Testis (tissue), 2 donors: Measurements from ENCODE around the gene RPUSD3.

Experiments
- POLR2A ChIP-seq: fragments of 450-650 bp; IDR thresholded peaks from one replicate; pipeline ENCODE4 v1.6.1; 2017; ENCODE audit warnings: antibody characterized with exemption, mild to moderate bottlenecking, moderate library complexity
- TF ChIP-seq, protein P1 (sequence below), 3 experiments: fragments of 450-650 bp in 2 of 3; fragments of 200-600 bp in 1 of 3; sonication (generic) in 1 of 3; IDR thresholded peaks; one replicate each; pipeline ENCODE4 v1.5.1; 2016 to 2019; ENCODE audit warnings: antibody characterized with exemption in 3 of 3, mild to moderate bottlenecking in 2 of 3, moderate library complexity in 1 of 3

DNA sequence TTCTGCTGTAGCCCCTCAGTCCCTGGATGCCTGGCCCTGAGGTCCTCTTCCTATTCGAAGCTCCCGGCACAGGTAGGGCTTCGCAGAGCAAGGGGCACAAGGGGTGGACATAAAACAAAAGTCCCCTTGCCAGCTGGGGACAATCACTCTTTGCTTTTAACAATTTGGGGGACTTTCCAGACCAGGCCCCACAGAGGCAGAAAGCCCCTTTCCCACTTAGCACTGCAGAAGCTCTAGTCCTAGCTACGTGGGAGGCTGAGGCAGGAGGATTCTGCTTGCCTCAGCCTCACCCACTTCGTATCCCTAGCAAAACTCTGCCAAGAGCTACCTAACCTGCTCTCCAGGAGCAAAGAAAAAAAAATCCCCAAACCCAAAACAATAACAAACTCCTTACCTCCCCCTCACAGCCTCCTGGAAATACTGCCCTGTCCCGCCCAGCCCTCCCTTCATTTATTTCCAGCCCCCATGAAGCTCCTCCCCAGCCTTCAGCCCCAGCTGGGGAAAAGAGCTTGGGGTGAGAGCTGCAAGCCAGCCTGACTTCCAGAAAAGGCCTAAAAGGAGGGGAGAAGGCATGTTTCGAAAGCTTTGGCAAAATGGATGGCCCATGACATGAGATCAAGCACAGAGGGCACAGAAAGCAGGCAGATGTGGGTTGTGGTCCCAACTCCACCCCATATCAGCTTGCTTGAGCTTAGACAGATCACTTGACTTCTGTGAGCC, 36.2 kb upstream of the RPUSD3 start, which contains the start of gene CIDEC:
- TF ChIP-seq, protein P1, sequence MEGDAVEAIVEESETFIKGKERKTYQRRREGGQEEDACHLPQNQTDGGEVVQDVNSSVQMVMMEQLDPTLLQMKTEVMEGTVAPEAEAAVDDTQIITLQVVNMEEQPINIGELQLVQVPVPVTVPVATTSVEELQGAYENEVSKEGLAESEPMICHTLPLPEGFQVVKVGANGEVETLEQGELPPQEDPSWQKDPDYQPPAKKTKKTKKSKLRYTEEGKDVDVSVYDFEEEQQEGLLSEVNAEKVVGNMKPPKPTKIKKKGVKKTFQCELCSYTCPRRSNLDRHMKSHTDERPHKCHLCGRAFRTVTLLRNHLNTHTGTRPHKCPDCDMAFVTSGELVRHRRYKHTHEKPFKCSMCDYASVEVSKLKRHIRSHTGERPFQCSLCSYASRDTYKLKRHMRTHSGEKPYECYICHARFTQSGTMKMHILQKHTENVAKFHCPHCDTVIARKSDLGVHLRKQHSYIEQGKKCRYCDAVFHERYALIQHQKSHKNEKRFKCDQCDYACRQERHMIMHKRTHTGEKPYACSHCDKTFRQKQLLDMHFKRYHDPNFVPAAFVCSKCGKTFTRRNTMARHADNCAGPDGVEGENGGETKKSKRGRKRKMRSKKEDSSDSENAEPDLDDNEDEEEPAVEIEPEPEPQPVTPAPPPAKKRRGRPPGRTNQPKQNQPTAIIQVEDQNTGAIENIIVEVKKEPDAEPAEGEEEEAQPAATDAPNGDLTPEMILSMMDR (IDR thresholded peaks at IDR 0.05) = no peak
- TF ChIP-seq POLR2A = no peak
